Activated CD4-positive, alpha-beta T cell treated with anti-CD3 and anti-CD28 coated beads, Interleukin-2, amount 10 ng/mL, durations not matched to agents 24 days and 14 days (primary cell): ENCODE measurements around the gene IL4I1. TPM values are rescaled to one million over a fixed set of nuclear protein-coding genes. Genes with fewer than 3 reads are reported as not detected.
"Not testable (repeated sequence)": the region's sequence is repeated elsewhere in the genome, so short reads cannot be mapped to it uniquely, and the experiment has no call there.

Experiments used
- DNase-seq: peaks from one replicate; pipeline ENCODE4 v3.0.0; 2022
- H3K27ac Mint-ChIP-seq: one replicate; pipeline ENCODE4 v1.8.0; 2022; ENCODE audit warnings: mild to moderate bottlenecking, mixed read lengths
- H3K27me3 Mint-ChIP-seq: one replicate; pipeline ENCODE4 v1.8.0; 2022; ENCODE audit warnings: mixed read lengths
- H3K36me3 Mint-ChIP-seq: one replicate; pipeline ENCODE4 v1.8.0; 2022; ENCODE audit warnings: low read depth, mild to moderate bottlenecking, mixed read lengths
- H3K4me1 Mint-ChIP-seq: one replicate; pipeline ENCODE4 v1.8.0; 2021; ENCODE audit warnings: mixed read lengths
- H3K4me3 Mint-ChIP-seq: one replicate; pipeline ENCODE4 v1.8.0; 2022; ENCODE audit warnings: mild to moderate bottlenecking, moderate library complexity, mixed read lengths
- H3K9me3 Mint-ChIP-seq: one replicate; pipeline ENCODE4 v1.8.0; 2021; ENCODE audit warnings: mixed read lengths
- intact Hi-C: fragments of 100-400 bp; cut with micrococcal nuclease; formaldehyde crosslinking; loops from one replicate; pipeline ENCODE4 v1.15.1; 2023
- total RNA-seq: library from RNA; stranded (reverse); gene quantifications from 2 replicates; pipeline ENCODE4 v1.2.3, GENCODE V29; 2022

The IL4I1 gene, protein sequence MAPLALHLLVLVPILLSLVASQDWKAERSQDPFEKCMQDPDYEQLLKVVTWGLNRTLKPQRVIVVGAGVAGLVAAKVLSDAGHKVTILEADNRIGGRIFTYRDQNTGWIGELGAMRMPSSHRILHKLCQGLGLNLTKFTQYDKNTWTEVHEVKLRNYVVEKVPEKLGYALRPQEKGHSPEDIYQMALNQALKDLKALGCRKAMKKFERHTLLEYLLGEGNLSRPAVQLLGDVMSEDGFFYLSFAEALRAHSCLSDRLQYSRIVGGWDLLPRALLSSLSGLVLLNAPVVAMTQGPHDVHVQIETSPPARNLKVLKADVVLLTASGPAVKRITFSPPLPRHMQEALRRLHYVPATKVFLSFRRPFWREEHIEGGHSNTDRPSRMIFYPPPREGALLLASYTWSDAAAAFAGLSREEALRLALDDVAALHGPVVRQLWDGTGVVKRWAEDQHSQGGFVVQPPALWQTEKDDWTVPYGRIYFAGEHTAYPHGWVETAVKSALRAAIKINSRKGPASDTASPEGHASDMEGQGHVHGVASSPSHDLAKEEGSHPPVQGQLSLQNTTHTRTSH
- total RNA-seq, result 40.4 and 41.4 TPM in 2 replicates

DNA sequence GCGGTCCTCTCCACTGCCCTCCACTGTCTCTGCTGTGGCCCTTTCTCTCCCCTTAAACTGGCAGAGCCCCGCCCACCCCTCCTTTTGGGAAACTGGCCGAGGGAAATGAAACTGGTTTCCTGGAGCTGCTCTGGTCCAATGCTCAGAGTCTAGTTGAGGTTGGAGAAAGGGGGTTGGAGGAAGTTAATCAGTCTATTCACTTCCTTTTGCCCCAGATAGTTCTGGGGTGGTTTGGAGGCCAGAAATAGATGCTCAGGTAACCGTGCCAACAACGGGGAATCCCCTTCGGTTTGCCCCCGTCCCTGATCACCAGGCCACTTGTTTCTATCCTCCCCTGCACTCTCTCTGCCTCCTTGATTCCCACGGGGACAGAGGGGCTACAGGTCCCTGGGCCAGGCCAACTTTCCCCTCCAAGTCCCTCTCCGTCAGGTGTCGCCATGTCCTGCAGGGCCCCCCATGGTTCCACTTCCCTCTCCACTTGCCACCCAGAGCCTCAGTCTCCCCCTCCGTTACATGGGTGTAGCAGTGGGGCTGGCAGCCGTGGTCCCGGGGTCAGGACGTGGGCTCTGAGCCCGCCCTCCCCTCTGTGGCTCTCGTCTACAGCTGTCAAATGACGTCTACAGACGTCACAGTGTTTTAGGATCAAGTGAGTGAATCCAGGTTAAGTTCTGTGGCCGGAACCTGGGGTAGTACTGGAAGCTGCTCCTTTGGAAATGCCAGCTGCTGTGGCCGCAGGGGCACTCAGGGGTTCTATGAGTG is at the start of gene IL4I1:
Gene IL4I1 (minus strand): TSS at position 25 of the 759 bp plus-strand sequence. CDS start 727 bp downstream, outside the sequence.
- Mint-ChIP-seq H3K27ac (peak within 1 kb of the TSS; percentile 100), H3K4me3 (peak within 1 kb of the TSS; percentile 89), H3K4me1 (peaks cover 51% of the 10 kb centered on the region), H3K27me3 (peaks cover 2% of the 10 kb centered on the region), H3K36me3 (peaks cover 14% of the 10 kb centered on the region), H3K9me3 (no peaks in the 10 kb centered on the region)
- intact Hi-C loops, result loop anchor here (1.0 kb wide), 5 partner anchors 14 to 84 kb away; partner anchors contain the start of genes AKT1S1, ATF5, FUZ and NUP62
- peak; percentile 88 for DNase-seq

DNA sequence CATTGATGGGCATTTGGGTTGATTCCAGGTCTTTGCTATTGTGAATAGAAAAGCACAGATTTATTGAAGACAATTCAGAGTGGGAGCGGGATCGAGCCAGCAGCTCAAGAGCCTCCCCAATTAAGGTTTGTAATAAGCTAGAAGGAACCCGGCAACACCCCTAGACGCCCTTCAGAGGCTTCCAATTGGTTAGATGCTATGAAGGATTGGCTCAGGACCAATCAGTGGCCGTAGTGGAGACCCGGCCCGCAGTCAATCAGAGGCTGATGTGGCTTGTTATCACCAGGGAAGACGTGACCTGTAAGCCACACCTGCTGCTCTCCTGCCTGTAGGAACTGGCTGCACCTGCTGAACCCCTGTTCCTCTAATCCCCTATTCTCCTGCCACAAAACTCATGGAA is 49.7 kb upstream of the IL4I1 start:
- intact Hi-C loops, result no loop called here
- Mint-ChIP-seq H3K27me3 (peaks cover 9% of the 10 kb centered on the region), H3K4me3 (no peak overlapping the region), H3K4me1 (peaks cover 7% of the 10 kb centered on the region), H3K27ac (no peak overlapping the region), H3K36me3 (no peaks in the 10 kb centered on the region), H3K9me3 (no peaks in the 10 kb centered on the region)
- no peak for DNase-seq

DNA sequence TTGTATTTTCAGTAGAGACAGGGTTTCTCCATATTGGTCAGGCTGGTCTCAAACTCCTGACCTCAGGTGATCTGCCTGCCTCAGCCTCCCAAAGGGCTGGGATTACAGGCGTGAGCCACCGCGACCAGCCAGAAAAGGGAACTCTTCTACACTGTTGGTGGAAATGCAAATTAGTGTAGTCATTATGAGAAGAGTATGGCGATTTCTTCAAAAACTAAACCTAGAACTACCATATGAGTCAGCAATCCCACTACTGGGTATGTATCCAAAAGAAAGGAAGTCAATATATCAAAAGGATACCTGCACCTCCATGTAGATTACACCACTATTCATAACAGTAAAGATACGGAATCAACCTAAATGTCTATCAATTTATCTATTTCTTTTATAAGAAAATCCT is 47.9 kb upstream of the IL4I1 start:
- H3K4me3 Mint-ChIP-seq, H3K36me3 Mint-ChIP-seq, intact Hi-C loops, H3K4me1 Mint-ChIP-seq, H3K9me3 Mint-ChIP-seq, H3K27ac Mint-ChIP-seq, DNase-seq: not testable (repeated sequence)
- peaks cover 11% of the 10 kb centered on the region for H3K27me3 Mint-ChIP-seq

DNA sequence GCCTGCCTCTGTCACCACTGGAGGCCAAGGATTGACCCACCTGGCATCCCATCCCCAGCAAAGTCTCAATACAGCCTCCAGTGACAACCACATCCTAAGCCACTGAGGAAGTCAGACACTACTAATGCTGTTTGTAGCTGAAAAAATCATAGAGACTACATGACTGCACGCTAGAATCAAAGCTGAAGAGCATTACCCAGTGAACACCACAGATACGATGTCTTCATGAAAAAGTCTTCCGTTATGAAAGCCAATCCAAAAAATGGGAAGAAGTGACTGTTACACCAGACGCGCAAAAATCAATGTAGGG is 43.8 kb upstream of the IL4I1 start:
- no peak for DNase-seq
- Mint-ChIP-seq H3K36me3 (no peaks in the 10 kb centered on the region), H3K4me1 (peaks cover 9% of the 10 kb centered on the region), H3K9me3 (no peaks in the 10 kb centered on the region), H3K4me3 (no peak overlapping the region), H3K27me3 (peaks cover 18% of the 10 kb centered on the region), H3K27ac (no peak overlapping the region)
- intact Hi-C loops, result no loop called here

DNA sequence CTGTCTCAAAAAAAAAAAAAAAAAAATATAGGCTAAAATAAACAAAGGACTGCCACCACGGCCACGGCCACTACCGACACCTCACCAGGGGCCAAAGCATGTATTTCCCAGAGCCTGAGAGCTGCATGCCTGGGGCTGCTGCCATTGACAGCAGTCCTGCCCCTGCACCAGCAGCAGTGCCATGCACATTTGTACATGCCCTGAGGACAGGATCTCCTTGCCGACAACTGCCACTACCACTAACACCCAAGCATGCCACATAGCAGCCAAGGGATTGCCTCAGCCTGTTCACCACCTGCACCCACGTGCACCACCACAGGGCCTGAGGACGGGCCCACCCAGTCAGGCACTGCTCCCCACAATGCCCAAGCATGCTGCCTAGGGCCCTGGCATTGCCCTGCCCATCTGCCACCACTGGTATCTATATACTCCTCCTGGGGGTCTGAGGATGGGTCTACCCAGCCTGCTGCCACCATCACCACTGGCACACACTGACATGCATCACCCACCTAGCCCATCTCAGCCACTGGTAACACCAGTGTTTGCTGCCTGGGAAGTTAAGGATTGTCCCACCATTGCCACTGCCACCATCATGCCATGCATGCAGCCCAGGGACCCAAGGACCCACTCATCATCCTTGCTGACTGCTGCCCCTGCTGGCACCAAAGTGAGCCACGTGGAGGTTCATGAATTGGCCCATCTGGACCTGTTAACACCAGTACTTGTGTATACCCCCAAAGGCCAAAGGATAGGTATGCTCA is 43.2 kb upstream of the IL4I1 start:
- no peaks in the 10 kb centered on the region for H3K9me3 Mint-ChIP-seq
- DNase-seq, result no peak
- H3K4me1 Mint-ChIP-seq, result peaks cover 9% of the 10 kb centered on the region
- H3K27ac Mint-ChIP-seq, result no peak overlapping the region
- H3K27me3 Mint-ChIP-seq, result peaks cover 18% of the 10 kb centered on the region
- no peaks in the 10 kb centered on the region for H3K36me3 Mint-ChIP-seq
- H3K4me3 Mint-ChIP-seq, result no peak overlapping the region
- intact Hi-C loops, result loop anchor here (5.0 kb wide), 1 partner anchor 87 kb away; the partner anchor contains the start of genes VRK3 and ZNF473

DNA sequence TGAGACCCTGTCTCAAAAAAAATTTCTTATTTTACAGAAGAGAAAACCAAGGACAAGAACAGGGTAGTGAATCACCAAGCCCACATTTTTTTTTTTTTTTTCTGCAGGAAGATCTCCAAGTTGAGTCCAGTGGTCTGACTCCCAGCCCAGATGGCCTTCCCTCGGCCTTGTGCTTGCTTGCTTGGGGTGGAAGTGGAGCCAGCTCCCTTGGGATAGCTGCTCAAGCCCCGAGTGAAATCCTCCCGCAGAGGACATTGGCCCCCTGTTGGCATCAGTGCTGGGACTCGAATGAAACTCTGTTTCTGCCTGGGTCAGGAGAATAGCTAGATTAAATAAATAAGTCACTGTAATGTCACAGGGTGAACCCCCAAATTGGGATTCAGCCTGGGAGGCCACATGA is 42.0 kb upstream of the IL4I1 start:
- no peak for DNase-seq
- Mint-ChIP-seq H3K27me3 (peaks cover 17% of the 10 kb centered on the region), H3K4me3 (no peak overlapping the region), H3K9me3 (no peaks in the 10 kb centered on the region), H3K36me3 (peaks cover 2% of the 10 kb centered on the region), H3K4me1 (peaks cover 8% of the 10 kb centered on the region), H3K27ac (no peak overlapping the region)
- intact Hi-C loops, result loop anchor here (5.0 kb wide), 1 partner anchor 89 kb away; the partner anchor contains the start of genes VRK3 and ZNF473

DNA sequence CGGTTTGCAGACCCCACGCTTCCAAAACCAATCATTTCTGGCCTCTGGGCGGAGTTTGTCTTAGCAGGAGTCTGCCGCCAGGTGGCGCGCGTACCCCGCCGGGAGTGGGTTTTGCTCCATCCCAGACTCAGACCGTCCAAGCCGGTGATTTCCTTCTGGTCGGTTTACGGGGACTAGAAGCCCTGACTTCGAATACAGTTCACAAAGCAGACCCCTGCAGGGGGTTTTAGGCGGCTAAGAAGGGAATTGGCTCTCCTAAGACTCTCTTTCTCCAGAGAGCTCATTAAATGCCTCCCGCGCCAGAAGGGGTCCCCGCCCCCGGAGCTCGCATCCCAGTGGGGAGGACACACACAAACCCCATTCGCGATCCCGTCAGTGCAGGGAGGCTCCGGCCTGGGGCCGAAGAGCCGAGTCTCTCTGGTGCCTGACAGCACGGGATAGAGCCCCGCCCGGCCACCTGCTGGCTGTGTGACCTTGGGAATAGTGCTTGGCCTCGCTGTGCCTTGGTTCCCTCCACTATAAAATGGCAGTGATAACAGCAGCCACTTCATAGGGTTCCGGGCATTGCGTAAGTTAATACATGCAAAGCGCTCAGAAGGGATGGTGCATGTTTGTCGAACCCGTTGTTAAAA is 41.2 kb upstream of the IL4I1 start:
- Mint-ChIP-seq H3K4me1 (peaks cover 10% of the 10 kb centered on the region), H3K4me3 (no peak overlapping the region), H3K27me3 (peaks cover 12% of the 10 kb centered on the region), H3K36me3 (peaks cover 8% of the 10 kb centered on the region), H3K27ac (no peak overlapping the region), H3K9me3 (no peaks in the 10 kb centered on the region)
- intact Hi-C loops, result loop anchor here (1.0 to 5.0 kb wide), 2 partner anchors 45 to 89 kb away; partner anchors contain the start of genes VRK3 and ZNF473
- peak; percentile 94 for DNase-seq

DNA sequence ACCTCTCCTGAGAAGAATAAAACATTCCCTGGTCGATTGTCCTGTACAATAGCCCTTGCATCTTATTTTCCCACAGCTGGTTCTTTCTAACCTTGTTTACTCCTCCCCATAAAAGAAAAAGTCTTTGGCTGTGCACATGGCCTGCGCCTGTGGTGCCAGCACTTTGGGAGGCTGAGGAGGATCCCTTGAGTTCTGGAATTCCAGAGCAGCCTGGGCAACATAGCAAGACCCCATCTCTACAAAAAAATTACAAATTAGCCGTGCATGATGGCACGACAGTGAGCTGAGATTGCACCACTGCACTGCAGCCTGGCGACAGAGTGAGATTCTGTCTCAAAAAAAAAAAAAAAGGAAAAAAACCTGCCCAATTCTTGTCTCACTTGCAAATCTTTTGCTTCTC is 39.9 kb upstream of the IL4I1 start:
- peaks cover 12% of the 10 kb centered on the region for H3K27me3 Mint-ChIP-seq
- no peak for DNase-seq
- intact Hi-C loops, result loop anchor here (5.0 kb wide), 1 partner anchor 91 kb away; the partner anchor contains the start of genes VRK3 and ZNF473
- H3K27ac Mint-ChIP-seq, result no peak overlapping the region
- H3K36me3 Mint-ChIP-seq, result peaks cover 18% of the 10 kb centered on the region
- peaks cover 19% of the 10 kb centered on the region for H3K4me1 Mint-ChIP-seq
- peaks cover 4% of the 10 kb centered on the region for H3K9me3 Mint-ChIP-seq
- H3K4me3 Mint-ChIP-seq, result no peak overlapping the region

DNA sequence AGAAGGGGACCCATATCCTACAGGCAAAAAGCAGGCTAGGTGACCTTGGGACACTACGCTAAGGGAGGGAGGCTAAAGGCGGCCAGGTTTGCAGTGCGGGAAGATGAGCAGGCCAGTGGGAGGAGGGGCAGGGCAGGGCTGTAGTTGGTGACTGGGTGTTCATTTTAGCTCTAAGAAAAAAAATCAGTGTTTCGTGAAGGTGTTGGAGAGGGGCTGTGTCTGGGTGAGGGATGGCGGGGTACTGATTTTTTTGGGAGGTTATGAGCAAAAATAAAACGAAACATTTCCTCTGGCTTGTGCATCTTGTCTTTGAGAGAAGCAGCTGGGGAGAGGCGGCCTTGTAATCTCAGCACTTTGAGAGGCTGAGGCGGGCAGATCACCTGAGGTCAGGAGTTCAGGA is 37.0 kb upstream of the IL4I1 start:
- no peak for DNase-seq
- Mint-ChIP-seq H3K36me3 (peaks cover 42% of the 10 kb centered on the region), H3K27me3 (peaks cover 10% of the 10 kb centered on the region), H3K9me3 (peaks cover 4% of the 10 kb centered on the region), H3K4me3 (peak overlapping the region; percentile 8), H3K4me1 (peaks cover 37% of the 10 kb centered on the region), H3K27ac (no peak overlapping the region)
- intact Hi-C loops, result loop anchor here (5.0 kb wide), 1 partner anchor 121 kb away; the partner anchor contains the start of gene FUZ

DNA sequence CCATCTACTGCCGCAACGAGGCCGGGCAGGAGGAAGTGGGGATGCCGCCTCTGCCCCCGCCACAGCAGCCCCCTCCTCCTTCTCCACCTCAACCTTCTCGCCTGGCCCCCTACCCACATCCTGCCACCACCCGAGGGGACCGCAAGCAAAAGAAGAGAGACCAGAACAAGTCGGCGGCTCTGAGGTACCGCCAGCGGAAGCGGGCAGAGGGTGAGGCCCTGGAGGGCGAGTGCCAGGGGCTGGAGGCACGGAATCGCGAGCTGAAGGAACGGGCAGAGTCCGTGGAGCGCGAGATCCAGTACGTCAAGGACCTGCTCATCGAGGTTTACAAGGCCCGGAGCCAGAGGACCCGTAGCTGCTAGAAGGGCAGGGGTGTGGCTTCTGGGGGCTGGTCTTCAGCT is 36.0 kb upstream of the IL4I1 start:
- intact Hi-C loops, result loop anchor here (5.0 kb wide), 1 partner anchor 120 kb away; the partner anchor contains the start of gene FUZ
- Mint-ChIP-seq H3K4me3 (peak overlapping the region; percentile 56), H3K9me3 (peaks cover 4% of the 10 kb centered on the region), H3K36me3 (peaks cover 48% of the 10 kb centered on the region), H3K27ac (peak overlapping the region; percentile 74), H3K4me1 (peaks cover 41% of the 10 kb centered on the region), H3K27me3 (peaks cover 10% of the 10 kb centered on the region)
- DNase-seq, result peak; percentile 80

DNA sequence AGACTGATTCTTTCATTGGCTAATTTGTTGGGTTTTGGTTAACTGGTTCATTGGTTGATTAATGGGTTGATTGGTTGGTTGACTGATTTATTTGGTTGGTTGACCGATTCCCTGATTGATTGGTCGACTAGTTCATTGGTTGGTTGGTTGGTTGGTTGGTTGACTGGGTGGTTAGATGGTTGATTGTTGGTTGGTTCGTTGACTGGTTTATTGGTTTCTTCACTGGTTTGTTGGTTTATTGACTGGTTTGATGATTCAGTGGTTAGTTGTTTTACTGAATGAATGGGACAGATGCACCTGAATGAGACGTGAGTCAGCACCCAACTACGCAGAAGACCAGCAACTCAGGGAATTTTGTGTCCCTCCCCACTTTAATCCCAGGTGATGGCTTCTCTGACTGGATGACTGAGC is 35.4 kb upstream of the IL4I1 start:
- no peak for DNase-seq
- peaks cover 10% of the 10 kb centered on the region for H3K27me3 Mint-ChIP-seq
- peaks cover 55% of the 10 kb centered on the region for H3K36me3 Mint-ChIP-seq
- intact Hi-C loops, result loop anchor here (5.0 kb wide), 1 partner anchor 120 kb away; the partner anchor contains the start of gene FUZ
- peaks cover 46% of the 10 kb centered on the region for H3K4me1 Mint-ChIP-seq
- H3K9me3 Mint-ChIP-seq, result peaks cover 4% of the 10 kb centered on the region
- H3K4me3 Mint-ChIP-seq, result peak overlapping the region; percentile 42
- H3K27ac Mint-ChIP-seq, result no peak overlapping the region

DNA sequence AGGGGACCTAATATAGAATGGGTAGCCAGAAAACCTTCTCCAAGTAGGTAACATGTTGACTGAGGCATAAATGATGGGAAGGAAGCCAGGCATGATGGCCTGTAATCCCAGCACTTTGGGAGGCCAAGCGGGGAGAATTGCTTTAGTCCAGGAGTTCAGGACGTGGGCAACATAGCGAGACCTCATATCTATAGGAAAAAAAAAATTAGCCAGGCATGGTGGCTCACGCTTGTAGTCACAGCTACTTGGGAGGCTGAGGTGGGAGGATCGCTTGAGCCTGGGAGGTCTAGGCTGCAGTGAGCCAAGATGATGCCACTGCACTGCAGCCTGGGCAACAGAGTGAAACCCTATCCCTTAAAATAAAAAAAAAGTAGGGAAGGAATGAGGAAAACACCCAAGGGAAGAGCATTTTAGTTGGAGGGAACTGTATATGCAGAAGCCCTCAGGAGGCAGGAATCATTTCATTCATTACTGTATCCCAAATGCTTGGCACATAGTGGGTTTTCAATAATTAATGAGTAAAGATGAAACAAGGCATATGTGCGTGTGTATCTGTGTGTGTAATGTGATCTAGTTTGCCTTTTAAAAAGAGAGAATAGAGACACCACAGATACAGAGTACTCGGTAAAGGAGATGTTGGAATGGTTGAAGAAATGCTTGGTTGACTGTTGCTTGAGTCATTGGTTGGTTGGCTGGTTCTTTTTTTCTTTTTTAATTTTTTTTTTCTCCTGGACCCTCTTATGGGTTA is 34.8 kb upstream of the IL4I1 start:
- H3K9me3 Mint-ChIP-seq, result peaks cover 4% of the 10 kb centered on the region
- H3K27me3 Mint-ChIP-seq, result peaks cover 7% of the 10 kb centered on the region
- DNase-seq, result no peak
- peaks cover 48% of the 10 kb centered on the region for H3K4me1 Mint-ChIP-seq
- H3K36me3 Mint-ChIP-seq, result peaks cover 58% of the 10 kb centered on the region
- H3K4me3 Mint-ChIP-seq, result peak overlapping the region; percentile 97
- peak overlapping the region; percentile 8 for H3K27ac Mint-ChIP-seq
- intact Hi-C loops, result loop anchor here (5.0 kb wide), 1 partner anchor 119 kb away; the partner anchor contains the start of gene FUZ
